ENCODE results near the gene AOPEP.

- TF ChIP-seq CTCF (conservative IDR thresholded peaks at IDR 0.05; ENCODE audit: low read length) (no peak), EZH2phosphoT487 (IDR thresholded peaks at IDR 0.05; ENCODE audit: borderline replicate concordance) (no peak)
These were observed 155.0 kb downstream of the AOPEP start for GRCh38 chr9:94881454-94881853.
